IMR-90 (cell line): Measurements from ENCODE around the gene ADSS1.

ENCODE experiments used
- BHLHE40 ChIP-seq: fragments of 150-350 bp; IDR thresholded peaks from 2 replicates; pipeline ENCODE4 v1.6.1; 2016; ENCODE audit warnings: mild to moderate bottlenecking, low read depth, low read length
- CTCF ChIP-seq: conservative IDR thresholded peaks from 2 replicates; pipeline ENCODE4 v1.5.1; 2012; ENCODE audit warnings: mild to moderate bottlenecking, low read depth, low read length, improper control_type of control experiment
- ELK1 ChIP-seq: fragments of 150-350 bp; IDR thresholded peaks from 2 replicates; pipeline ENCODE4 v1.6.1; 2016; ENCODE audit warnings: low read depth, mild to moderate bottlenecking, low read length, moderate library complexity, borderline replicate concordance
- POLR2A ChIP-seq: IDR thresholded peaks from 2 replicates; pipeline ENCODE4 v1.6.1; 2012; ENCODE audit warnings: mild to moderate bottlenecking, low read depth, low read length
- RAD21 ChIP-seq: IDR thresholded peaks from 2 replicates; pipeline ENCODE4 v1.6.1; 2012; ENCODE audit warnings: low read length, improper control_type of control experiment
- USF2 ChIP-seq: fragments of 150-350 bp; IDR thresholded peaks from 2 replicates; pipeline ENCODE4 v1.6.1; 2017; ENCODE audit warnings: mild to moderate bottlenecking, antibody characterized with exemption, low read length, low read depth

- TF ChIP-seq CTCF, result no peak
- TF ChIP-seq RAD21, result no peak
- TF ChIP-seq USF2, result no peak
- TF ChIP-seq BHLHE40, result no peak
- TF ChIP-seq POLR2A, result no peak
- no peak for TF ChIP-seq ELK1
Measured at GRCh38 chr14:104756477-104757237, 32.6 kb downstream of the ADSS1 start.
